ENCODE measurements around the gene PER1.

DNA sequence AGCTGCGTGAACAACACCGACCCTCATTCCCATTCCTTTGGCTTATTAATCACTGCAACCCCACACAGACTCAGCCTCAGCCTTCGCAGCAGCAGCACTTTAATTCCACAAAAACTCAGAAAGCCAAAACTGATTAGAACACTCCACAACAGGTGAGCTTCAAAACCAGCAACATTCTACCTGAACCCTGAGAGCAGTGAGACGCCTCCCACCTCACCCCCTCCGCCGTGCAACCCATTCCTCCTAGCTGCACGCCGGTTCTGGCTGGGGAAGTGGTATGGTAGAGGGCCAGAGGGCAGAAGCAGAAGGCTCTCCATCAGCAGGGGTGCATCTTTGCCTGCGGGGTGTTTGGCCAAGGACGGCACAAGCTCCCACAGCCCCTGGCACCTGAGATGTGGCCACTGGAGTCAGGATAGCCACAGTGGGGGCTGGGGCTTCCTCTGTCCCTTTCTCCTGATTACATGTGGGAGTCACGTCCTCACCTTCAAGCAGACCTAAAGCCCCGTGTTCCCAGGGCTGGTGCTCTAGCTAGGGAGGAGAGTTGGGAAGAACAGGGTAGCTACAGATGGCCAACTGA, 36.1 kb upstream of the PER1 start:
- no peak for TF ChIP-seq POLR2A (IDR thresholded peaks at IDR 0.05)
- TF ChIP-seq, protein P1, sequence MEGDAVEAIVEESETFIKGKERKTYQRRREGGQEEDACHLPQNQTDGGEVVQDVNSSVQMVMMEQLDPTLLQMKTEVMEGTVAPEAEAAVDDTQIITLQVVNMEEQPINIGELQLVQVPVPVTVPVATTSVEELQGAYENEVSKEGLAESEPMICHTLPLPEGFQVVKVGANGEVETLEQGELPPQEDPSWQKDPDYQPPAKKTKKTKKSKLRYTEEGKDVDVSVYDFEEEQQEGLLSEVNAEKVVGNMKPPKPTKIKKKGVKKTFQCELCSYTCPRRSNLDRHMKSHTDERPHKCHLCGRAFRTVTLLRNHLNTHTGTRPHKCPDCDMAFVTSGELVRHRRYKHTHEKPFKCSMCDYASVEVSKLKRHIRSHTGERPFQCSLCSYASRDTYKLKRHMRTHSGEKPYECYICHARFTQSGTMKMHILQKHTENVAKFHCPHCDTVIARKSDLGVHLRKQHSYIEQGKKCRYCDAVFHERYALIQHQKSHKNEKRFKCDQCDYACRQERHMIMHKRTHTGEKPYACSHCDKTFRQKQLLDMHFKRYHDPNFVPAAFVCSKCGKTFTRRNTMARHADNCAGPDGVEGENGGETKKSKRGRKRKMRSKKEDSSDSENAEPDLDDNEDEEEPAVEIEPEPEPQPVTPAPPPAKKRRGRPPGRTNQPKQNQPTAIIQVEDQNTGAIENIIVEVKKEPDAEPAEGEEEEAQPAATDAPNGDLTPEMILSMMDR (IDR thresholded peaks at IDR 0.05): no peak

Measured in sigmoid colon (tissue), 3 donors.